PC-9 (cell line): ENCODE measurements around the gene CLEC16A. TPM values are rescaled to one million over a fixed set of nuclear protein-coding genes. Genes with fewer than 3 reads are reported as not detected.

Experiments used
- BruUV-seq: library from RNA; stranded (reverse); fragments of 400-500 nt; replicated peaks from 2 replicates; lab custom pipeline; 2021; lab: Mats Ljungman, UMichigan
- CTCF ChIA-PET: fragments of 300-600 bp; sonication (Branson Sonifier 250); formaldehyde crosslinking; loops from one replicate; lab custom pipeline; 2022; ENCODE audit warnings: antibody characterized with exemption; lab: Charles Lee
- POLR2A ChIA-PET: fragments of 300-600 bp; sonication (Branson Sonifier 250); formaldehyde crosslinking; loops from one replicate; lab custom pipeline; 2022; ENCODE audit warnings: antibody characterized with exemption; ENCODE audit not compliant: unreplicated experiment; lab: Charles Lee
- DNase-seq, 2 experiments: peaks; one replicate each; pipeline versions ENCODE4 v3.0.0 to v3.0.0-alpha.2; 2015 to 2022; ENCODE audit warnings: mixed read lengths in 1 of 2
- H2AFZ ChIP-seq: fragments of 200-600 bp; sonication (generic); 2 replicates; pipeline ENCODE4 v1.8.1; 2017; ENCODE audit warnings: antibody characterized with exemption
- H3F3A ChIP-seq: fragments of 200-600 bp; sonication (generic); 2 replicates; pipeline ENCODE4 v1.8.1; 2017; ENCODE audit warnings: antibody characterized with exemption, mild to moderate bottlenecking, low read depth; ENCODE audit not compliant: insufficient read depth
- H3K27ac ChIP-seq: fragments of 200-600 bp; sonication (generic); 2 replicates; pipeline ENCODE4 v1.6.1; 2016; ENCODE audit warnings: mixed run types
- H3K27me3 ChIP-seq: fragments of 200-600 bp; sonication (generic); 2 replicates; pipeline ENCODE4 v1.6.1; 2016; ENCODE audit warnings: low read depth, mixed run types; ENCODE audit not compliant: insufficient read depth
- H3K36me3 ChIP-seq: fragments of 200-600 bp; sonication (generic); 2 replicates; pipeline ENCODE4 v1.6.1; 2016; ENCODE audit warnings: low read depth, mixed run types
- H3K4me1 ChIP-seq: fragments of 200-600 bp; sonication (generic); replicated peaks from 2 replicates; pipeline ENCODE4 v1.6.1; 2016; ENCODE audit warnings: mixed run types; ENCODE audit not compliant: insufficient read depth
- H3K4me2 ChIP-seq: fragments of 200-600 bp; sonication (generic); 2 replicates; pipeline ENCODE4 v1.6.1; 2017; ENCODE audit warnings: mixed run types
- H3K4me3 ChIP-seq: fragments of 200-600 bp; sonication (generic); 2 replicates; pipeline ENCODE4 v1.6.1; 2016; ENCODE audit warnings: mixed run types
- H3K79me2 ChIP-seq: fragments of 200-600 bp; sonication (generic); 2 replicates; pipeline ENCODE4 v1.6.1; 2017; ENCODE audit warnings: low read depth, mixed run types
- H3K9me2 ChIP-seq: fragments of 200-600 bp; sonication (generic); 2 replicates; pipeline ENCODE4 v1.8.1; 2017; ENCODE audit warnings: mild to moderate bottlenecking; ENCODE audit not compliant: insufficient read depth
- H3K9me3 ChIP-seq: fragments of 200-600 bp; sonication (generic); 2 replicates; pipeline ENCODE4 v1.8.1; 2016; ENCODE audit warnings: low read depth; ENCODE audit not compliant: insufficient read depth
- H4K20me1 ChIP-seq: fragments of 200-600 bp; sonication (generic); 2 replicates; pipeline ENCODE4 v1.8.1; 2017; ENCODE audit not compliant: insufficient read depth
- CTCF ChIP-seq: fragments of 200-600 bp; sonication (generic); conservative IDR thresholded peaks from 2 replicates; pipeline ENCODE4 v1.6.1; 2017; ENCODE audit warnings: mixed run types, antibody characterized with exemption, mild to moderate bottlenecking, moderate library complexity
- EZH2 ChIP-seq: fragments of 200-600 bp; sonication (generic); IDR thresholded peaks from 2 replicates; pipeline ENCODE4 v1.8.0; 2017; ENCODE audit warnings: antibody characterized with exemption, low read depth
- intact Hi-C: fragments of 100-400 bp; cut with micrococcal nuclease; formaldehyde crosslinking; loops from one replicate; pipeline ENCODE4 v1.10.0; 2022; ENCODE audit not compliant: unreplicated experiment
- total RNA-seq: library from RNA; stranded (reverse); gene quantifications from 2 replicates; pipeline ENCODE4 v1.2.3, GENCODE V29; 2021

CLEC16A gene
- total RNA-seq, 1 experiment from 2014 or later = 34.9 TPM

- Histone ChIP-seq H3F3A (peaks cover 26% of the 10 kb centered on the region), H3K27ac (no peak overlapping the region), H3K9me2 (no peaks in the 10 kb centered on the region), H2AFZ (no peak overlapping the region), H4K20me1 (no peaks in the 10 kb centered on the region), H3K4me2 (no peak overlapping the region), H3K79me2 (no peaks in the 10 kb centered on the region), H3K27me3 (no peaks in the 10 kb centered on the region), H3K4me3 (no peak overlapping the region), H3K9me3 (no peaks in the 10 kb centered on the region), H3K36me3 (no peaks in the 10 kb centered on the region; the same call in 1 of the 2 replicates), H3K4me1 (peaks cover 45% of the 10 kb centered on the region)
- intact Hi-C loops = loop anchor here (5.0 kb wide), 1 partner anchor 57 kb away; no protein-coding TSS in a partner anchor
- ChIA-PET POLR2A (no interaction called here), CTCF (interaction anchor here (1.5 kb wide), 1 partner anchor 220 kb away, joined by 3 read pairs; the partner anchor contains the start of gene SOCS1)
- TF ChIP-seq CTCF (no peak), EZH2 (no peak)
- no peak for DNase-seq
- no TSS peak for BruUV-seq
These were observed 90.7 kb downstream of the CLEC16A start for GRCh38 chr16:11035096-11035495.

- POLR2A ChIA-PET = interaction anchor here (0.6 kb wide), 1 partner anchor 148 kb away, joined by 12 read pairs; no protein-coding TSS in a partner anchor
- peaks cover 45% of the 10 kb centered on the region for H3K4me1 ChIP-seq
- no peak for DNase-seq
- peaks cover 3% of the 10 kb centered on the region; the same call in 1 of the 2 replicates for H3K36me3 ChIP-seq
- H2AFZ ChIP-seq = no peak overlapping the region
- BruUV-seq = no TSS peak
- H4K20me1 ChIP-seq = no peaks in the 10 kb centered on the region
- no peak overlapping the region for H3K4me2 ChIP-seq
- intact Hi-C loops = loop anchor here (5.0 kb wide), 1 partner anchor 56 kb away; no protein-coding TSS in a partner anchor
- no peaks in the 10 kb centered on the region for H3K27me3 ChIP-seq
- peaks cover 22% of the 10 kb centered on the region for H3F3A ChIP-seq
- CTCF ChIA-PET = interaction anchor here (1.5 kb wide), 1 partner anchor 219 kb away, joined by 3 read pairs; the partner anchor contains the start of gene SOCS1
- no peak for TF ChIP-seq EZH2
- TF ChIP-seq CTCF = no peak
- no peak overlapping the region for H3K27ac ChIP-seq
- no peaks in the 10 kb centered on the region for H3K9me2 ChIP-seq
- H3K9me3 ChIP-seq = no peaks in the 10 kb centered on the region
- H3K4me3 ChIP-seq = no peak overlapping the region
- H3K79me2 ChIP-seq = no peaks in the 10 kb centered on the region
These were observed 91.7 kb downstream of the CLEC16A start for GRCh38 chr16:11036040-11036439.

GRCh38 chr16:11036868-11037410, 92.6 kb downstream of the CLEC16A start:
- ChIA-PET CTCF (no interaction called here), POLR2A (no interaction called here)
- Histone ChIP-seq H3K4me2 (no peak overlapping the region), H3K79me2 (no peaks in the 10 kb centered on the region), H3K4me1 (peaks cover 45% of the 10 kb centered on the region), H3K27me3 (no peaks in the 10 kb centered on the region), H3K27ac (no peak overlapping the region), H3K9me2 (no peaks in the 10 kb centered on the region), H3F3A (peaks cover 22% of the 10 kb centered on the region), H2AFZ (no peak overlapping the region), H3K36me3 (peaks cover 6% of the 10 kb centered on the region), H3K4me3 (no peak overlapping the region), H4K20me1 (no peaks in the 10 kb centered on the region), H3K9me3 (no peaks in the 10 kb centered on the region)
- no peak for TF ChIP-seq CTCF
- no TSS peak for BruUV-seq
- intact Hi-C loops = loop anchor here (5.0 kb wide), 1 partner anchor 55 kb away; no protein-coding TSS in a partner anchor
- DNase-seq = no peak
